Measurements from ENCODE around the gene IL17RE. TPM values are rescaled to one million over a fixed set of nuclear protein-coding genes. Genes with fewer than 3 reads are reported as not detected.

IL17RE gene
- total and polyA plus RNA-seq, 2 of the 13 experiments (the other 11 are each of a cell fraction or from before 2014, with no cell fraction given): 14.5 to 24.1 TPM

- TF ChIP-seq HOXA9 (CRISPR knock-in tag; IDR thresholded peaks at IDR 0.05; ENCODE audit: borderline replicate concordance): no peak
- no peak for TF ChIP-seq ZNF101 (CRISPR knock-in tag; IDR thresholded peaks at IDR 0.05; ENCODE audit: borderline replicate concordance, low read depth)
- no peak for TF ChIP-seq ZBTB21 (CRISPR knock-in tag; IDR thresholded peaks at IDR 0.05)
- TF ChIP-seq, protein P1, sequence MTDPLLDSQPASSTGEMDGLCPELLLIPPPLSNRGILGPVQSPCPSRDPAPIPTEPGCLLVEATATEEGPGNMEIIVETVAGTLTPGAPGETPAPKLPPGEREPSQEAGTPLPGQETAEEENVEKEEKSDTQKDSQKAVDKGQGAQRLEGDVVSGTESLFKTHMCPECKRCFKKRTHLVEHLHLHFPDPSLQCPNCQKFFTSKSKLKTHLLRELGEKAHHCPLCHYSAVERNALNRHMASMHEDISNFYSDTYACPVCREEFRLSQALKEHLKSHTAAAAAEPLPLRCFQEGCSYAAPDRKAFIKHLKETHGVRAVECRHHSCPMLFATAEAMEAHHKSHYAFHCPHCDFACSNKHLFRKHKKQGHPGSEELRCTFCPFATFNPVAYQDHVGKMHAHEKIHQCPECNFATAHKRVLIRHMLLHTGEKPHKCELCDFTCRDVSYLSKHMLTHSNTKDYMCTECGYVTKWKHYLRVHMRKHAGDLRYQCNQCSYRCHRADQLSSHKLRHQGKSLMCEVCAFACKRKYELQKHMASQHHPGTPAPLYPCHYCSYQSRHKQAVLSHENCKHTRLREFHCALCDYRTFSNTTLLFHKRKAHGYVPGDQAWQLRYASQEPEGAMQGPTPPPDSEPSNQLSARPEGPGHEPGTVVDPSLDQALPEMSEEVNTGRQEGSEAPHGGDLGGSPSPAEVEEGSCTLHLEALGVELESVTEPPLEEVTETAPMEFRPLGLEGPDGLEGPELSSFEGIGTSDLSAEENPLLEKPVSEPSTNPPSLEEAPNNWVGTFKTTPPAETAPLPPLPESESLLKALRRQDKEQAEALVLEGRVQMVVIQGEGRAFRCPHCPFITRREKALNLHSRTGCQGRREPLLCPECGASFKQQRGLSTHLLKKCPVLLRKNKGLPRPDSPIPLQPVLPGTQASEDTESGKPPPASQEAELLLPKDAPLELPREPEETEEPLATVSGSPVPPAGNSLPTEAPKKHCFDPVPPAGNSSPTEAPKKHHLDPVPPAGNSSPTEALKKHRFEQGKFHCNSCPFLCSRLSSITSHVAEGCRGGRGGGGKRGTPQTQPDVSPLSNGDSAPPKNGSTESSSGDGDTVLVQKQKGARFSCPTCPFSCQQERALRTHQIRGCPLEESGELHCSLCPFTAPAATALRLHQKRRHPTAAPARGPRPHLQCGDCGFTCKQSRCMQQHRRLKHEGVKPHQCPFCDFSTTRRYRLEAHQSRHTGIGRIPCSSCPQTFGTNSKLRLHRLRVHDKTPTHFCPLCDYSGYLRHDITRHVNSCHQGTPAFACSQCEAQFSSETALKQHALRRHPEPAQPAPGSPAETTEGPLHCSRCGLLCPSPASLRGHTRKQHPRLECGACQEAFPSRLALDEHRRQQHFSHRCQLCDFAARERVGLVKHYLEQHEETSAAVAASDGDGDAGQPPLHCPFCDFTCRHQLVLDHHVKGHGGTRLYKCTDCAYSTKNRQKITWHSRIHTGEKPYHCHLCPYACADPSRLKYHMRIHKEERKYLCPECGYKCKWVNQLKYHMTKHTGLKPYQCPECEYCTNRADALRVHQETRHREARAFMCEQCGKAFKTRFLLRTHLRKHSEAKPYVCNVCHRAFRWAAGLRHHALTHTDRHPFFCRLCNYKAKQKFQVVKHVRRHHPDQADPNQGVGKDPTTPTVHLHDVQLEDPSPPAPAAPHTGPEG (CRISPR knock-in tag; IDR thresholded peaks at IDR 0.05): no peak
- no peak for TF ChIP-seq MYC (CRISPR knock-in tag; IDR thresholded peaks at IDR 0.05; ENCODE audit: borderline replicate concordance)
- TF ChIP-seq FOXK2 (IDR thresholded peaks at IDR 0.05): no peak
- no peak for TF ChIP-seq CHCHD3 (CRISPR knock-in tag; IDR thresholded peaks at IDR 0.05)
- TF ChIP-seq SOX5 (CRISPR knock-in tag; IDR thresholded peaks at IDR 0.05; ENCODE audit: borderline replicate concordance): no peak
- no peak for TF ChIP-seq KMT2A (CRISPR knock-in tag; IDR thresholded peaks at IDR 0.05)
- TF ChIP-seq, protein P2, sequence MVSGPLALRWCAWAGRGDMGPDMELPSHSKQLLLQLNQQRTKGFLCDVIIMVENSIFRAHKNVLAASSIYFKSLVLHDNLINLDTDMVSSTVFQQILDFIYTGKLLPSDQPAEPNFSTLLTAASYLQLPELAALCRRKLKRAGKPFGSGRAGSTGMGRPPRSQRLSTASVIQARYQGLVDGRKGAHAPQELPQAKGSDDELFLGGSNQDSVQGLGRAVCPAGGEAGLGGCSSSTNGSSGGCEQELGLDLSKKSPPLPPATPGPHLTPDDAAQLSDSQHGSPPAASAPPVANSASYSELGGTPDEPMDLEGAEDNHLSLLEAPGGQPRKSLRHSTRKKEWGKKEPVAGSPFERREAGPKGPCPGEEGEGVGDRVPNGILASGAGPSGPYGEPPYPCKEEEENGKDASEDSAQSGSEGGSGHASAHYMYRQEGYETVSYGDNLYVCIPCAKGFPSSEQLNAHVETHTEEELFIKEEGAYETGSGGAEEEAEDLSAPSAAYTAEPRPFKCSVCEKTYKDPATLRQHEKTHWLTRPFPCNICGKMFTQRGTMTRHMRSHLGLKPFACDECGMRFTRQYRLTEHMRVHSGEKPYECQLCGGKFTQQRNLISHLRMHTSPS (CRISPR knock-in tag; IDR thresholded peaks at IDR 0.05; ENCODE audit: low read depth): no peak
- TF ChIP-seq CREBL2 (CRISPR knock-in tag; IDR thresholded peaks at IDR 0.05; ENCODE audit: borderline replicate concordance): no peak
- no peak for TF ChIP-seq KDM1A (CRISPR knock-in tag; IDR thresholded peaks at IDR 0.05)
- TF ChIP-seq TCF12 (IDR thresholded peaks at IDR 0.05): no peak
- TF ChIP-seq TCF12 (CRISPR knock-in tag; IDR thresholded peaks at IDR 0.05): no peak
- TF ChIP-seq ZNF720 (CRISPR knock-in tag; IDR thresholded peaks at IDR 0.05): no peak
- no peak for TF ChIP-seq BHLHE40 (IDR thresholded peaks at IDR 0.05; ENCODE audit: low read length)
- TF ChIP-seq SP5 (CRISPR knock-in tag; IDR thresholded peaks at IDR 0.05; ENCODE audit: borderline replicate concordance, low read depth): no peak; the same call in 1 of the 2 replicates
- no peak for TF ChIP-seq PITX1 (CRISPR knock-in tag; IDR thresholded peaks at IDR 0.05)
- peak; percentile 54; the same call in 1 of the 2 replicates for TF ChIP-seq ZNF576 (CRISPR knock-in tag; IDR thresholded peaks at IDR 0.05)
- TF ChIP-seq DPF2 (CRISPR knock-in tag; IDR thresholded peaks at IDR 0.05; ENCODE audit: borderline replicate concordance, low read depth): peak; percentile 45; the same call in 1 of the 2 replicates
- TF ChIP-seq, protein P3, sequence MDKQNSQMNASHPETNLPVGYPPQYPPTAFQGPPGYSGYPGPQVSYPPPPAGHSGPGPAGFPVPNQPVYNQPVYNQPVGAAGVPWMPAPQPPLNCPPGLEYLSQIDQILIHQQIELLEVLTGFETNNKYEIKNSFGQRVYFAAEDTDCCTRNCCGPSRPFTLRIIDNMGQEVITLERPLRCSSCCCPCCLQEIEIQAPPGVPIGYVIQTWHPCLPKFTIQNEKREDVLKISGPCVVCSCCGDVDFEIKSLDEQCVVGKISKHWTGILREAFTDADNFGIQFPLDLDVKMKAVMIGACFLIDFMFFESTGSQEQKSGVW (CRISPR knock-in tag; IDR thresholded peaks at IDR 0.05; ENCODE audit: borderline replicate concordance): no peak
- peak; percentile 12; the same call in 1 of the 2 replicates for TF ChIP-seq IRF2 (CRISPR knock-in tag; IDR thresholded peaks at IDR 0.05)
Observed at GRCh38 chr3:9902372-9903237, at the start of gene IL17RE (continued).

Data from HepG2 (cell line).